Eye (tissue), 1 donor: Measurements from ENCODE around the gene IQCC.
A peak's percentile ranks its signal among the peaks of the same experiment; 100 is the strongest.

Experiments used
- DNase-seq: peaks from one replicate; pipeline ENCODE4 v3.0.0-alpha.2; 2015

The IQCC gene

DNA sequence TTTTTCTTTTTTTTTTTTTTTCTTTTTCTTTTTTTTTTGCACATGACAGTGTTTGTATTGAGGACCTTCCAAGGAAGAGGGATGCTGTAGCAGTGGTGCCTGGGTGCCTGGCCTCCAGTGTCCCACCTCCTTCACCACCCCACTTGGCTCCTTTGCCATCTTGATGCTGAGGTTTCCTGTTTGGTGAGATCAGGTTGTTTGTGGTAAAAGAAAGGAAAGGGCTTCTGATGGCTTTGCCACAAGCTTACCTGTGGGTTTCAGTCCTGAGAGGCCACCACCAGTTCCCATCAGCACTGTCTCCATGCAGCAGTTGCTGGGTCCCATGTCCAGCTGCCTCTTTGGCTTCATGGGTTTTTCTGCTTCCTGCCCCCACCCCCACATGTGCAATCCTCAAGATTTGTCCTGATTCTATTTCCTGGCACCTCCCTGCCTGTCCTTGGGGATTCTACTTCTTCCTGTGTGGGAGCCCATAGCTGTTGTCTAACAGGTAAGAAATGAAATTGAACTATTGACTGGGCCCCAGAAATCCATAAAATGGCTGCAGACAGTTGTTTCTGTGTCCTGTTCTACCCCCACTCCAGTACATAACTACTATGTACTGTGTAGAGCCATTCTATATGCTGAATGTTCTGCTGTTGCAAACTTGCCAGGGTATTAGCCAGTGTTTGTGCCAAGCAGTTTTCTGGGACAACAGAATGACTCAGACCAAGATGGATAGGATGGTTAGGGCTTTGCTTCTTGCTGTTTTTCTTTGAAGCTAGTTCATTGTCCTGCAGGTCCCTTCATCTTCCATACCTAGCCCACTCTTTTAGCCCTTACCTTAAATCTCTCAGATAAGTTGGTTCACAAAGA lies 9.3 kb upstream of the IQCC start:
- DNase-seq = no peak

DNA sequence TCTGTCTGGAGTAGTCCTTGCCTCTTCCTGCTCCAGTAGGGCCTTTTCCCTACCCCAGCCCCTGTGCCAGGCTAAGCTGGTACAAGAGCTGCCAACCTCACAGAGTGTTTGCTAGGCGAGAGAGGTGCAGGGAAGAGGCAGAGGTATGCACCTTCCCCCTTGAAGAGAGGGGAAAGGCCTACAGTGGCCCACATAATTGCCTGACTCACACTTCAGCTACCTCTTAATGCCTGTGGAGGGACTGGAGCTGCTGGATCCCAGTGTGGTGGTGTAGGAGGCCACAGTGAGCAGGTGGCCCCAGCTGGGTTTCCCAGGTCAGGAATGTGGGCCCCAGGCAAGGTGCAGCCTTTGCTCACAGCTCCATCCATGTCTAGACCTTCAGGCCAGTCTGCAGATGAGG lies 8.4 kb upstream of the IQCC start:
- DNase-seq = no peak

DNA sequence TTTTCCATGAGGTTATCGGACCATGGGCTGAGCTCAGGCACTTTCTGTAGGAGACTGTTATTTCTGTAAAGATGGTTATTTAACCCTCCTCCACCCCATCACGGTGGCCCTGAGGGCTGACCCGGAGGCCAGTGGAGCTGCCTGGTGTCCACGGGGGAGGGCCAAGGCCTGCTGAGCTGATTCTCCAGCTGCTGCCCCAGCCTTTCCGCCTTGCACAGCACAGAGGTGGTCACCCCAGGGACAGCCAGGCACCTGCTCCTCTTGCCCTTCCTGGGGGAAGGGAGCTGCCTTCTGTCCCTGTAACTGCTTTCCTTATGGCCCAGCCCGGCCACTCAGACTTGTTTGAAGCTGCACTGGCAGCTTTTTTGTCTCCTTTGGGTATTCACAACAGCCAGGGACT lies 7.6 kb upstream of the IQCC start:
- peak; percentile 63 for DNase-seq

DNA sequence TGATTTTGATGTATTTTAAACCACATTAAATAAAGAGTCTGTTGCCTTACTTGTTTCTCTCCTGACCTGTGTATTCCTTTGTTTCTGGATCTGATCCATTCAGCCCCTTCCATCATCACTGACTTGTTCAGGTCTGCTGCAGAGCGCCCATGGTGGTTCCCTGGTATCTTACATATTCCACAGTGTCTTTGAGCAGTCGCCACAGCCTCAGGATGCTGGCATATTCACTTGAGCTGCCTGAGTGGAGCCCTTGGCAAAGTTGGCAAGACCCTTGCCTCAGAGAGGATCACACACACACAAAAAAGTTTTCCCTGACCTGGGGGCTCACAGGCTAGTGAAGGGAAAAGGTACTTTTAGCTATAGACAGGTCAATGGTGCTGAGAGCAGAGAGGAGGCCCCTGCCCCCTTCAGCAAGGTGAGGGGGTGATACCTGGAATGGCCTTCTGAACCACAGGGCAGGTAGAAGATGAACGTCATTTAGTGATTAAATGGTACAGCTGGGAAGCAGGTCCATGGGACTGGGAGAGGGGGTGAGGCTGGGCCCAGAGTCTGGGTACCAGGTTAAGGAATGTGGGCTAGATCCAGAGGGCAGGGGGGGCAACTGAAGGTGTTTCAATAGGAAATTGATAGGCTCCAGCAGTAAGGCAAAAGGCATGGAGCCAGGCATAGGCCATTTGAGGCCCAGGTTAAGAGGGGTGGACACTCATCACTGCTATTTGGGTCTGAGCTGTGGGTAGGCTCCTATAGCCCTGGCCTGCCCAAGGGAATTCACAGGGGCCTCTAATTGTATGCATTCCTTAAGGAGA lies 7.0 kb upstream of the IQCC start:
- DNase-seq = no peak

DNA sequence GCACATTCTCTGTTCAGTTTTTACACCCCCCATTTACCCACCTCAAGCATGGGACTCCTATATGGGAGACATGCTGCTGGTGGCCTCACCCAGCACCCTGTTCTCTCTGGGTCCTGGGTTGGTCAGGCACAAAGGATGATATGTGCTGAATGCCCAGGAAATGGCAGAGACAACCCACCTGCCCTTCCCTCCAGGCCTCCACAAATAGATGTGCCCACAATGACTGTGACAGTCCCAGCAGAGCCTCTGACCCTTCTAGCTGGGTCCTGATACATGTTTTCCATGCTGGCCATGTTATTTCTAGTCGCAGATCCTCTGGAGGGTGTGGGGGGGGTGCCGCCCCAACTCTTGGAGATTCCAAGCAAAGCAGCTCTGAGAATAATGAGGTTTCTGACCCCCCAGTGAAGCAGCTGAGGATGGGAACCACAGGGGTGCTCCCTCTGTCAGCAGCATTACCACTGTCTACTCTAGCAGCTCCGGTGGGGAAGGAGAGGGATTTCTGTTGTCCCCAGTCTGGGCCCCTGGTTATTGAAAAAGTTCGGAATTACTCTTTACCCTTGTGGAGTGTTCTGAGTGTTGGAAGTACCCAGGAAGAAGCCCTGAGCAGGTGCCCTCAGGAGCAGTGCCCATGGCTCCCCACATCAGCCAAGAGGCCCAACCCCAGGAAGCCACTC lies 6.3 kb upstream of the IQCC start:
- DNase-seq = peak; percentile 37

DNA sequence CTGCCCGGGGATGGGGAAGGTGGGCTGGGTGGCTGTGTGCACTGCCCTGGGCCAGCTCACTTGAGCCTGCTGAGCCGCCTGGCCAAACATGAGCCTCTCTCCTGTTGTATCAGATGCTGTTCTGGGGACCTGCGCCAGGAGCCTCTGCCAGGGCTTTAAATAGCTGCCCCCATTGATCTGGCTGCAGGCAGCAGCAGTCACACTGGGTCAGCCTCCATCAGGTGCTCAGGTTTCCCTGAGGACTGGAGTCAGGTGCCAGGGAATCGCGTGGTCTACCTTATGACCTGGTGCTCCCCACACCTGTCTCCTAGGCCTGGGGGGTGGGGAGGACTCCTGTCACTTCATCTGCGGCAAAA lies 5.8 kb upstream of the IQCC start:
- DNase-seq = no peak

DNA sequence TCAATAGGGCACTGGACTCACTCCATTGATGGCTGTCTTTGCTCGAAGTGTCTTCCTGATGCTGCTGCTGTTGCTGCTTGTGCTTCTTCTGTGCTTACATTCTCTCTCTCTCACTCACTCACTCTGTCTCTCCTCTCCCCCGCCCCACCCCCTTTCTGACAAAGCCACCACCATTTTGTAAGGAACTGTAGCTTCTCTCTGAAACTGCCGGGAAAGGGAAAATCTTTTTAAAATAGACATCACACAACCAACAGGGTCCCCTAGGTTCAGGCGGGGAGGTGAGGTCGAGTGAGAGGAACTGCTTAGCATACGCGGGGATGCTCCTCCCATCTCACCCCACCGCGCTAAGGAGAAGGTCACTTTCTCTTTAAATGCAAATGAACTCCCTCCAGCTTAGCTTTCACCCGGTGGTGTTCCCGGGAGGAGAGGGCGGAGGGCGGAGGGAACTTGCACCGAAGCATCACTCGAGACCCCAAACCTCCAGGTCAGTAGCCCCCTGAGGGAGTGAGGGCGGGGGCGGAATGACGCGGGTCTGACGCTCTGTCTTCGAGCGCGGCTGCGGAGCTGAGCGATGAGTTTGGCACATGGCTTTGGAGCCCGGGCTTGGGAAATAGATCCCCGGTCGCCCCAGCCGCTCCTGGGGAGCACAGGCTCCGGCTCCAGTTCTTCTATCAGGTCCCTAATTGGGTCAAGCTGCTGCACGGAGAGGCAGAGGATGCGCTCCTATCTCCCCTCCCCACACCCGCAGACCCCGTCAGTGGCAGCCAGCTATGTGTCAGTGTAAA lies 5.1 kb upstream of the IQCC start, which contains the start of gene CCDC28B:
TSS of gene CCDC28B (plus strand) at position 370 of the 785 bp plus-strand sequence. CDS start 1,341 bp downstream, outside the sequence.
- DNase-seq = peak; percentile 96

DNA sequence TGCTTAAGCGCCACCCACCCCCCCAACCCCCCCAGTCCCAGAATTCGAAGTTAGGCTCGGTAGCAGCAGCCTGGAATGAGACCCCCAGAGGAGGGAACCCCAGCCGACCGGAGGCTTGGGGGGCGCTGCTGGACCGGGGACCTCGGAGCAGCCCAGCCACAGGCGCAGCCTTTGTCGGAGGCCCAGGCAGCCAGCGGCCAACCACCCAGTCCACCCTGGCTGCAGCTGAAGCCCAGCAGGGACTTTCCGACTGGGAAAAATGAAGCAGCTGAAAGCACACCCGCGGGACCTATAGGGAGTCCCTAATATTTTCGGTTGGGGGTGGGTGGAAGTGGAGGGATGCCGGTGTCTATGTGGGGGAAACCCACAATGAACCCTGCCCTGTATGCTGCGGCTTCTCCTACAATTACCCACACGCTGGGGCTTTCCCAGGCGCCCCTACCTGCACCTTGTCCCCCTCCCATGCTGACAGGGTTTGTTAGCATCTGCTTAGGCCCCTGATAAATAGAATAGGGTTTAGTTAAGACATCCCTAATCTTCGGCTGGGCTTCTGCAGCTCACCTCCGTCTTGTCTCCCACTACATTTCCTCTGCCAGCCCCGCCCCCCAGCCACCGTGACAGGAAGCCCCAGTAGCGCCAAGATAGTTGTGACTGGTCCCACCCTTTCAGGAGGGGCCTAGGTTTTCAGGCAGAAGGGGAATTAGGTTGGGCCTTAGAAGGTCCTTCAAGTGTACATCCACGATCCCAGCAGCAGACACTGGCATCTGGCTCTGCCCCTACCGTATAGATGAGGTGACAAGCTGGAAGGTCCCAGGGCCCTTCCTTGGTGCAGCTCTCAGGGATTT lies 4.2 kb upstream of the IQCC start:
- DNase-seq = peak; percentile 77

DNA sequence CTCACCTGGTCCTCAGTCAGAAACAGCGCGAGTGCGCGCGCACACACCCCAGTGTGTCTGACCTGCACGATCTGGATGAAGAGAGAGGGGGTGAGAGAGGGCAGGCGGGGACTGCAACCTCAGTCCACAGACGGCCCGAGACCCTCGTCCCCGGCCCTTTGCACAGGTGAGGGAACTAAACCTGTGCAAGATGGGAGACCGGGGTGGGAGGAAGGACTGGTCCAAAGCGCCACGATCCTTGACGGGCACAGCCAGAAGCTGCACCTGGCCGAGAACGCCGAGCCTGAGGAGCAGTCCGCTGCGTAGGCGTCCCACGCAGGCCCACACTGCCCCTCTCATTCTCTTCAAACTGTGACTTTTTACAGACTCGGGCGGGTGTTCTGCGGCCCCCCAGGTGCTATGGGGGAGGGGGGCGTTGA lies 519 bp upstream of the IQCC start:
- DNase-seq = no peak

DNA sequence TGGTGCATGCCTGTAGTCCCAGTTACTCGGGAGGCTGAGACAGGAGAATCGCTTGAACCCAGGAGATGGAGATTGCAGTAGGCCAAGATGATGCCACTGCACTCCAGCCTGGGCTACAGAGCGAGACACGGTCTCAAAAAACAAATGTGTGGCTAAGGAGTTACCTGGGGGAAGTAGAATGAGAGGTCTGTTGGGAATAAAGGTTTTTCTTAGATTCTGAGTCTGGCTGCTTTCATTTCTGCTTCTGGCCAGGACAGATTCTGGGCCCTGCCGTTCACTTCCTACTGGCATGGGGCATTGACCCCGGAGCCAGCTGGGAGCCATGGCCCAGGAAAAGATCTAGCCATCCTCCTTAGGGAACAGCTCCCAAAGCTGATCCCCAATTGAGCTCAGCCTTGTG lies 3.0 kb downstream of the IQCC start:
- no peak for DNase-seq

DNA sequence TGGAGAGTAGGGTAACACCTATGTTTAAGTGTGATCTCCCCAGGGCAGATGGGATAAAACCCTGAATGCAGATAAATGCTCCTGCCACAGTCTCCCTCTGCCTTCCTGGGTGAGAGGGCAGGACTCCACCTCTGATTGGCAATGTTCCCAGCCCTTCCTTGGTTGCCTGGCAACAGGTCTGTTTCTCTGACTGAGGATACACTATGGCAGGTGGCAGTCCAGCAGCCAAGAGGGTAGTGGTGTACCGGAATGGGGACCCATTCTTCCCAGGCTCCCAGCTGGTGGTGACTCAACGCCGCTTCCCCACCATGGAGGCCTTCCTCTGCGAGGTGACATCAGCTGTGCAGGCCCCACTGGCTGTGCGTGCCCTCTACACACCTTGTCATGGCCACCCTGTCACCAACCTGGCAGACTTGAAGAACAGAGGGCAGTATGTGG lies 3.4 kb downstream of the IQCC start, which contains the start of gene DCDC2B:
TSS of gene DCDC2B (plus strand) at position 199 of the 438 bp plus-strand sequence. CDS start at position 204, 5 bp downstream.
- DNase-seq = peak; percentile 62

DNA sequence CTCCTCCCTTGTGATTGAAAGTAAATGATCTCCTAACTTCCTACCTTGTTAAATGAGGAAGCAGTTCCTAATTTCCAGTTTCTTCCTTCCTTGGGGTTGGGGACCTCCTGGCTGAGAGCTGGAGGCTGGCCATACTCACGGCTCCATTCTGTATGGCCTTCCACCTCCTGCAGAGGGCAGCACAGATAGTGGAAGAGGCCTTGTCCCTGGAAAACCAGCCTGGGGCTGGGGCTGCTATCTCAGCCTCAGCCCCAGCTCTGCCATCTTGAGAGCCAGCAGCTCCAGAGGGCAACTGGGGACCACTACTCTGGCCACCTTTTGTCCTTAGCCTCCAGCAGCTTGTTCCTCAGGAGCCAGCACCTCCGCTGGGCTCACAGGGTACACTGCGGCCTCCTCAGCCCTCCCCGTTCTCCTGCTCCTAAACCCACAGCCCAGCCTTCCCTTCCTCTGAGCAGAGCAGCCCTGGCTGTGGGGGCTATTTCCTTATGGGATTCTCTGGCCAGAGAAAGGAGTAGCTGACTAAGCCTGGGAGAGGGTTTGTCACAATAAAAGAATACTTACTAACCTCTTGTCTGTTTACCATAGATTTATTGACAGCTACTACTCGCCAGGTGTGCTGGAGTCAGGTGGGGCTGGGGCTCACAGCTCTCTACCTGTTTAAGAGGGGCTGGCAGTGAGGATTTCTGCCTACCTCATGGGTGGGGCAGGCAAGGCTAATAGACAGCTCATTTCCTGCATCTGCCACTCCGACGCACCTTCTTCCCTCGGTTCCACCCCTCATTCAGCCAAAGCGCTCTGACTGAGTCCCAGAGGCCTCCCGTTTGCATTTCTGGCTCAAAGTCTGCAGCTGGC lies 10.4 kb downstream of the IQCC start:
- DNase-seq = peak; percentile 82

DNA sequence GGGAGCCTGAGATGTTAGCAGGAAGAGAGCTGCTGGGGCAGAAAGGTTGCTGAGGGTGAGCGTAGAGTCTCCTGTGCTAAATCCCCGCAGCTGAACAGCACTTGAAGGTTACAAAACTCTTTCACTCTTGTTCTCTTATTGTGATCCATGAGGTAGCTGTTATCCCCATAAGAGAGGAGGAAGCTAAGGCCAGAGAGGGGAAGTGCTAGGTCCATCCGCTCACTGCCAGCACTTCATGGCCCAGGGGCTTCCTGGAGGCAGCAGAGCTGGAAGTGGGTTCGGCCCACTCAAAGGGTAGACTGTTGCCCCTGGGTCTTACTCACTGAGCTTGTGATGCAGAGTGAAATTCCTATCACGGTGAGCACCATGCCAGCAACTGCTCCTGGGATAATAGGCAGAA lies 11.1 kb downstream of the IQCC start:
- DNase-seq = no peak

DNA sequence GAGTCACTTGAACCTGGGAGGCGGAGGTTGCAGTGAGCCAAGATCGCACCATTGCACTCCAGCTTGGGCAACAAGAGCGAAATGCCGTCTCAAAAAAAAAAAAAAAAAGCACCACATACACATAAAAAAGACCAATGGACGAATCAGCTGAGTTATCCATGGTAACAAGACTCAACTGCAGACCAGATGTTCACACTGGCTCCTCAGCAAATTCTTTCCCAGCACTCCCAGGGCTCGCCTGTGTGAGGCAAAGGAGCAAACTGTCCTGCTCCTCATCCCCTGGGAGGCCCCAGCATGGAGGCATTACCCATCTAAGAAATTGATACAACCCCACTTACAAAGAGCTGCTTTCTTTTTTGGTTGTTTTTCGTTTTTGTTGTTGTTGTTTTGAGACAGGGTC lies 13.6 kb downstream of the IQCC start:
- no peak for DNase-seq

DNA sequence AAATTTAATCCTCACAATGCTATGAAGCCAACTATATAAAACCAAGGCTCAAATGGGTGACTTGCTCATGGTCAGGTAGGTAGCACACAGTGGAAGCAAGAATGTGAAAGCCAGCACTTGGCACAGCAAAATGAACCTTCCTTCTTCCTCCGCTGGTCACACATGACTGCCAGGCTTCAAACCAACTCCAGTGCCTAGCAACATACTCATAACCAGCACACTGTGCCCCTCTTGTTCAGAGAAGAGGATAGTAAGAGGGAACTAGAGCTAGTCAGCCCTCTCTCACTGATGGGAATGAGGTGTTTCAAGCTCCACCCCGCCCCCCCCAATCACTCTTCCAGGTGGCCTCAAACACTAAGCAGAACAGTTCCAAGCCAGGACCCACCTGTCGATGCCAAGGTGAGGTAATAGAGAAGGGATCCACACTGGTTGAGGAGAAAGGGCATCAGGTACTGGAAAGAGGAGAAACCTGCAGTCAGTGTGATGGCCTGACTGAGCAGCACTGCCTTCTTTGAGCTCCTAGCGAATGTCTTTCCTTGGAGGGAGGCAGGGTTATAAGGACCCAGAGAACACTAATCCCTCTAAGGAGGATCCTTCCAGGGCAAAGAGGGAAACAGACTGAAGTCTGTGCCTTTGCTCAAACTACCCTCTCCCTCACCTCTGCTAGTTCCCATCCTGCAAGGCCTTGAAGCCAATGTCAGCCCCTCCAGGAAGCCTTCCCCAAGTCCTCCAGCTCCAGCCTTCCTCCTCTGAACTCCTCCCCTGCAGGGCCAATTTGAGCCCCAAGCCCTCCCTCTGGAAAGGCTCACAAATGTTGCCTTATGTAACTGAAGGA lies 15.5 kb downstream of the IQCC start:
- no peak for DNase-seq

DNA sequence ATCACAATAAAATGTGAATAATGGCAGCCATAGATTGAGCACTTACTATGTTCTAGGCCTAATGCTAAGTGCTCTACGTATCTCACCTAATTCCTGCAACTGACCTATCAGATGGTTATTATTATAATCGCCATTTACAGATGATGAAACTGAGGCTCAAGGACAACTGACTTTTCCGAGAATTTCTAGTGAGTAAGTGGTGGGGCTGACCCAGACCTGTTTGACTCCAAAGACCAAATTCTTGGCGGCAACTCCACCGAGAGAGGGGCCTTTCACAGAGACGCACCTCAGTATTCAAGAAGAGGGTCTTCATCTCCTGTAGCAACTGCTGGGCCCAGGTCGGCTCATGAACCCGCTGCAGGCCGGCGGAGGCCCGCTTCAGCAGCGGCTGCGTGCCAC lies 16.1 kb downstream of the IQCC start:
- no peak for DNase-seq

DNA sequence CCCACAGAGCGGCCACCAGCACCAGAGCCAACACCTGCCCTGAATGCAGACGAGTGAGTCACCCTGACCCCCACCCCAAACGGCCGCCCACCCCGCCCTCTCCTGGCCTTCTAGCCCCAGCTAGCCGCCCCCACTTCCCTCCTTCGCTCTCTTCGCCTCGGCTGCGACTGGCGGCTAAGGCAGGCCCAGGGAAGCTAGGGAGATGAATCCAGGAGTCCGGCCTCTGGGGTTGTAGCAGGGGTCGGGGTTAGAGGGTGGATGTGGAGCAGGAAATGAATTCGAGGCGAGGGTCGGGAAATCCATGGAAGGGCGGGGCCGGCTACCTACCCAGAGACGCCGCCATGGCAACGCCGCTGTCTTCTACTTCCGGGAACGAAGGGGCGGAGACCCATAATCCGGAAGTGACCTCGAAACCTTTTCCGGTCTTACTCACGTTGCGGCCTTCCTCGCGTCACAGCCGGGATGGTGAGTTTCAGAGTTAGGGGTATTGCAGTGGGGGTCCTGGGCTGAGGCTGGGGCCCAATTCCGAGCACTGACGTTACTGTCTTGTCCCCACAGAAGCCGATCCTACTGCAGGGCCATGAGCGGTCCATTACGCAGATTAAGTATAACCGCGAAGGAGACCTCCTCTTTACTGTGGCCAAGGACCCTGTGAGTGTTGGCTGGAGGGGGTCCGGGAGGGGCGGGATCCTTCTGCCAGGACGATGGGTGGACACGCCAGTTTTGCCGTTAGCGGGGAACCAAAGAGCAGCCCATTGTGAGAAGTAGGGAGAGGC lies 16.7 kb downstream of the IQCC start, which contains the start of the genes EIF3I and TMEM234:
TSS of gene EIF3I (plus strand) at position 428 of the 776 bp plus-strand sequence. CDS start at position 463, 35 bp downstream.
TSS of gene TMEM234 (minus strand) at position 374 of the 776 bp plus-strand sequence. CDS start at position 343, 31 bp downstream.
- DNase-seq = peak; percentile 98

DNA sequence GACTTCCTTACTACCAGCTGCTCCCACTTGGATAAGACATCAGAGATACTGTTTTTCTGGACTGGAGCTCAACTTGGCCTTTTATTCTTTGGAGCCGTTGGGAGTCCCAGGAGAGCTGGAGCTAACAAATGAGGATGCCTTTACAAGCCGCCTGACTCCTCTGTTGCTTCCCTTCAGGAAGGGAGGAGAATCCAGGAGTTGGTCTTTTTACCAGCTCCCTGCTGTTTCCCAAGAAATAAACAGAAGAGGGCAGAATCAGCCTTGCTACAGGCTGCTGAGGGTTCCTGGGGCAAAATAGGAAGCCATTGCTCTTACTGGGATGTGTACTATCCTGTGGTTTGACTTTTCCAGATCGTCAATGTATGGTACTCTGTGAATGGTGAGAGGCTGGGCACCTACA lies 18.2 kb downstream of the IQCC start:
- no peak for DNase-seq
